Mucosa of rectum (tissue), 2 donors: ENCODE measurements around the gene SLC52A3.
"Not testable (repeated sequence)": the region's sequence is repeated elsewhere in the genome, so short reads cannot be mapped to it uniquely, and the experiment has no call there.

Source experiments
- H3K27ac ChIP-seq, 2 donors: one replicate each; pipeline ENCODE4 v1.7.0; 2013; ENCODE audit warnings: inconsistent platforms in 2 of 2, low read depth in 2 of 2, low read length in 2 of 2
- H3K27me3 ChIP-seq, 2 donors: one replicate each; pipeline ENCODE4 v1.7.0; 2013; ENCODE audit warnings: low read length in 2 of 2; ENCODE audit not compliant: control insufficient read depth in 2 of 2, insufficient read depth in 2 of 2
- H3K36me3 ChIP-seq, 2 donors: one replicate each; pipeline ENCODE4 v1.7.0; 2013; ENCODE audit warnings: low read length in 2 of 2; ENCODE audit not compliant: control insufficient read depth in 2 of 2, insufficient read depth in 2 of 2
- H3K4me1 ChIP-seq, 2 donors: one replicate each; pipeline ENCODE4 v1.7.0; 2013; ENCODE audit warnings: low read length in 2 of 2, mild to moderate bottlenecking in 1 of 2; ENCODE audit not compliant: control insufficient read depth in 2 of 2, insufficient read depth in 2 of 2
- H3K4me3 ChIP-seq, 2 donors: one replicate each; pipeline ENCODE4 v1.7.0; 2013; ENCODE audit warnings: low read length in 2 of 2
- H3K9ac ChIP-seq, 2 donors: one replicate each; pipeline ENCODE4 v1.7.0; 2013; ENCODE audit warnings: low read length in 2 of 2, low read depth in 1 of 2, mild to moderate bottlenecking in 1 of 2
- H3K9me3 ChIP-seq, 2 donors: one replicate each; pipeline ENCODE4 v1.7.0; 2013; ENCODE audit warnings: low read length in 2 of 2; ENCODE audit not compliant: control insufficient read depth in 2 of 2
- donor health status: healthy.
- donor health status: Normal muscosa, but diverticular disease.

Gene SLC52A3

DNA sequence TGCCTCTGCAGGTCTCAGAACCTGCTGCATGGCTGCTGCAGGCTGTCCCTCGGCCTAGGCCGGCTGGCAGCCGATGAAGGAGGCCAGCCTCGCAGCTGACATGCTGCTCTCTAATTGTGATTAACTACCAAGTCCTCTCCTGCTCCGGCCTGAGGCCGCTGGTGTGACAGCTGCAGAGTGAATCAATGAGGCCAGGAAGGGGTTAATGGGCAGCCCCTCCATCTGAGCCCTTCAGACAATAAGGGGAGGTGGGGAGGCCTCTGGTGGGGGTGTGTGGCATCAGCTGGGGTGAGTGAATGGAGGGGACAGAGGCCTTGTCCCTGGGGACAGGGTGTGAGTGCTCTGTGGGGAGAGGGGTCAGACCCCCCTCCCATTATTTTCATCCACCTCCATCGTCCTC is 34.4 kb downstream of the SLC52A3 start:
- Histone ChIP-seq H3K4me1 (no peaks in the 10 kb centered on the region), H3K27me3 (peaks cover 7 to 9% of the 10 kb centered on the region in 2 donors), H3K27ac (no peak overlapping the region), H3K9ac (no peak overlapping the region), H3K4me3 (no peak overlapping the region), H3K9me3 (no peaks in the 10 kb centered on the region), H3K36me3 (no peaks in the 10 kb centered on the region)

DNA sequence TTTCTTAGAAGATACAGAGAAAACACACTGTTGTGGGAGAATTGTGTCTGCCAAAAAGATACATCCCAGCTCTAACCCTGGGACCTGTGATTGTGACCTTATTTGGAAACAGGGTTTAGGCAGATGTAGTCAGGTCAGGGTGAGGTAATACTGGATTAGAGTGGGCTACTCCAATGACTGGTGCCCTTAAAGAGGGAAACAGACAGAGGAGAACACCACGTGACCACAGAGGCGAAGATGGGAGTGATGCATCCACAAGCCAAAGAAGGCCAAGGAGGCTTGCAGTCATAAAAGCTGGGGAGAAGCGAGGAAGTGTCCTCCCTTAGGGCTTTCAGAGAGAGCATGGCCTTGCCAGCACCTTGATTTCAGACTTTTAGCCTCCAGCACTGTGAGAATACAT is 35.6 kb downstream of the SLC52A3 start:
- Histone ChIP-seq H3K27ac (no peak overlapping the region), H3K9me3 (no peaks in the 10 kb centered on the region), H3K4me1 (peaks cover 0 to 3% of the 10 kb centered on the region in 2 donors), H3K36me3 (no peaks in the 10 kb centered on the region), H3K4me3 (no peak overlapping the region), H3K9ac (no peak overlapping the region), H3K27me3 (peaks cover 11 to 15% of the 10 kb centered on the region in 2 donors)

DNA sequence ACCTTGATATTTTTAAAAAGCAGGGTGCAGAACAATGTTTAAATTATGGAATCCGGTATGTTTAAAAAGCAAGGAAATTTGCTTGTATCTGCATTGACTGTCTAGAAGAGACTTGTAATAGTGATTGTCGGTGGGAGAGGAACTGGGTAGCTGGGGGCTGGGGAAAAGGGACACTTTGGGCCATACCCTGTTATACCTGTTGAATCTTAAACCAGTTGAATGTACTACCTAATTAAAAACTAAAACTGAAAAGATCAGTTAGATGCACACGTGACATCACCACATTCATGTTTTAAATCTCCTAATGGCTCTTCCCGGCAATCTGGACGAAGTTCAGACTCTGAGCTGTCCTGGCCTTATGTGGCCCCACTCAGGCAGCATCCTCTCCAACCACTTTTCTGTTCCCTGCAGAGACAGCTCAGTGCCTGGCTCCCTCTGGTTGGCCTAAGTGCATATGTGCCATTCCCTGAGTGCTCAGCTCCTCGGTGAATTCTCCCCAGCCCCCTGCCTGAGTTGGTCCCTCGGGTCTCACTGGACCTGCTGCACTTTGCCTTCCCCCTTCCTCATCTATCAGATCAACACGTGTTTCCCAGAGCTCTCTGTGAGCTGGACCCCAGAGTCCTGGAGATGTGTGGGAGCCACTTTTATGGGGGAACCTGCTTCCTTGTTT is 36.3 kb downstream of the SLC52A3 start:
- Histone ChIP-seq H3K36me3 (no peaks in the 10 kb centered on the region), H3K27ac (no peak overlapping the region), H3K4me3 (no peak overlapping the region), H3K9me3 (no peaks in the 10 kb centered on the region), H3K9ac (no peak overlapping the region), H3K4me1 (peaks cover 0 to 3% of the 10 kb centered on the region in 2 donors), H3K27me3 (peaks cover 13 to 15% of the 10 kb centered on the region in 2 donors)

DNA sequence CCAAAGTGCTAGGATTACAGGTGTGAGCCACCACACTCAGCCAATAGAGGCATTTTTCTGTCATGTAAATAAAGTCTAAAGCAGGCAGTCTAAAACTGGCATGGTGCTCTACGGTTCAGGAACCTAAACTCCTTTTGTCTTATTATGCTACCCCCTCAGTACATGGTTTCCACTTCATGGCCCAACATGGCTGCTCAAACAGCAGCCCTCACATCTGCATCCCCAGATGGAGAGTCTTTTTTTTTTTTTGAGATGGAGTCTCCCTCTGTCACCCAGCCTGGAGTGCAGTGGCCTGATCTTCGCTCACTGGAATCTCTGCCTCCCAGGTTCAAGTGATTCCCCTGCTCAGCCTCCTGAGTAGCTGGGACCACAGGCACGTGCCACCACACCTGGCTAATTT is 38.3 kb downstream of the SLC52A3 start:
- Histone ChIP-seq H3K27me3 (peaks cover 22 to 25% of the 10 kb centered on the region in 2 donors), H3K4me3 (no peak overlapping the region), H3K4me1 (peaks cover 0 to 3% of the 10 kb centered on the region in 2 donors), H3K36me3 (no peaks in the 10 kb centered on the region), H3K9ac (no peak overlapping the region), H3K9me3 (no peaks in the 10 kb centered on the region), H3K27ac (no peak overlapping the region)

DNA sequence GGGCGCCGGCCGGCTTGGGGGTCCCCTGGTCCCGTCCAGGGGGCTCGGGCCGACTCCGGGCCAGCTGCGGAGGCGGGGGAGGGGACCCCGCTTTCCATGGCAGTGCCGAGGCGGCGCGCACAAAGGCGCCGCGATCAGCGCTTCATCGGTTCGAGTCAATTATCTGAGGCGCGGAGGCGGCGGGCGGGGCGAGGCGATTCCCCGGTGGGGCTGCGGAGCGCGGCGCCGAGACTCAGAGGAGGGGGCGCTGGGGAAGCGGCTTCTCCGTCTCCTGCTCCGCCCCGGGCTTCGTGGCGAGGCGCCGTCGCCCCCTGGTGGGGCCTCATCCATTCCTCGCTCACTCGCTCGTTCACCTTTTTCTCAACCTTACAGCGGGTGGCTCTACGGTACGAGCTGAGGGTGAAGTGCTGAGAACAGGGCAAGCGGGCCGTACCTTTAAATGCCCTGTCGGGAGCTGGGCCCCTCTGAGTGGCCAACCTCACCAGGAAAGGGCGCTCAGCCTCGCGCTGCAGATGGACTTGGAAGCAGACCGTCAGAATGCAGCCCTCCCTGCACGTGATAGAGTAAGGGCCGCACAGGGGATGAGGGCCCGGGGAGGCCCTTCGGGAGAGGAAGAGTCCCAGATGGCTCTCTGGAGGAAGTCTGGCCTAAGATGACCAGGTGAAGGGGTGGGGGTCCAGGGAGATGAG is 39.9 kb downstream of the SLC52A3 start:
- H3K27ac ChIP-seq: no peak overlapping the region
- no peak overlapping the region for H3K9ac ChIP-seq
- H3K27me3 ChIP-seq: peaks cover 24 to 25% of the 10 kb centered on the region in 2 donors
- H3K4me1 ChIP-seq: peaks cover 0 to 3% of the 10 kb centered on the region in 2 donors
- no peak overlapping the region for H3K4me3 ChIP-seq
- H3K36me3 ChIP-seq: no peaks in the 10 kb centered on the region
- H3K9me3 ChIP-seq: no peaks in the 10 kb centered on the region

DNA sequence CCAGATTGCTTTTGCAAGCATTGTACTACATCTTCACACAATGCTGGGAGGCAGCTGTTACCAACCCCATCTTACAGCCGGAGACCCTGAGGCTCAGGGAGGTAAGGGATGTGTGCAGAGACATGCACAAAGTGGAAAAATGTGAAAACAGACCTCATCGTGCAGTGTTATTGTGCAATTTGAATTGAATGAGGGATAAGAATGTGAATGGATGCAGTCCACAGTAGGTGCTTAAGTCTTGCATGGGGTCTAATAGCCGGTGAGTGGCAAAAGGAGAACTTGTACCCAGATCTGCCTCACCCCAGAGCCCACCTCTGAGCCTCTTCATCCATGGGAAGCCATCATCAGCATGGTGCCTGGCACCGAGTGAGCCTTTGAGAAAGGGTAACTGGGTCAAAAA is 42.1 kb downstream of the SLC52A3 start:
- peaks cover 25 to 27% of the 10 kb centered on the region in 2 donors for H3K27me3 ChIP-seq
- no peak overlapping the region for H3K4me3 ChIP-seq
- H3K27ac ChIP-seq: no peak overlapping the region
- H3K36me3 ChIP-seq: no peaks in the 10 kb centered on the region
- peaks cover 0 to 3% of the 10 kb centered on the region in 2 donors for H3K4me1 ChIP-seq
- no peak overlapping the region for H3K9ac ChIP-seq
- no peaks in the 10 kb centered on the region for H3K9me3 ChIP-seq

DNA sequence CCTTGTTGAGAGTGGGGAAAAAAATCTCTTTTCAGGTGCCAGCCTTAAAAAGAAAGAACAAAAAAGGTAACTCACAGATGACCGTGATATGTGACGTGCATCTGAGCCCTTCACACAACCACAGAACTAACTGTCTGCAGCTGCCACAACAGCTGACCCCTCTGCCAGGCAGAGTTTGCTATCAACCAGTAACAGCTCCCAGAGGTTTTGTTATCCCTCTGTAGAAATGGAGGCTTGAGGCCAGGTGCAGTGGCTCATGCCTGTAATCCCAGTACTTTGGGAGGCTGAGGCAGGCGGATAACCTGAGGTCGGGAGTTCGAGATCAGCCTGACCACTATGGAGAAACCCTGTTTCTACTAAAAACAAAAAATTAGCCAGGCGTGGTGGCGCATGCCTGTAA is 42.8 kb downstream of the SLC52A3 start:
- no peaks in the 10 kb centered on the region for H3K9me3 ChIP-seq
- H3K36me3 ChIP-seq: no peaks in the 10 kb centered on the region
- H3K4me3 ChIP-seq: no peak overlapping the region
- peaks cover 25 to 27% of the 10 kb centered on the region in 2 donors for H3K27me3 ChIP-seq
- no peak overlapping the region for H3K27ac ChIP-seq
- peaks cover 0 to 3% of the 10 kb centered on the region in 2 donors for H3K4me1 ChIP-seq
- H3K9ac ChIP-seq: no peak overlapping the region

DNA sequence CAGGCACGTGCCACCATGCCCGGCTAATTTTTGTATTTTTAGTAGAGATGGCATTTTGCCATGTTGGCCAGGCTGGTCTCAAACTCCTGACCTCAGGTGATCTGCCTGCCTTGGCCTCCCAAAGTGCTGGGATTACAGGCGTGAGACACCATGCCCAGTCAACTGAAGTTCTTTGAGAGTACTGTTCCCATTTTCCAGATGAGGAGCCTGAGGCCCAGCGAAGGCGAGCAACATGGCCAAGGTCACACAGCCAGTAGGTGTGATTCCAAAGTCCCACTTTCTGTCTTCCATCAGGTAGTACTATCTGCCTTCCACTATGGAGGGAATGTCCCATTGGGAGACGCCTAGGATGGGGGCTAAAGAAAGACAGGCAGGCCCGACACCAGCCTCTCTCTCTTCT is 43.5 kb downstream of the SLC52A3 start:
- peaks cover 25 to 27% of the 10 kb centered on the region in 2 donors for H3K27me3 ChIP-seq

DNA sequence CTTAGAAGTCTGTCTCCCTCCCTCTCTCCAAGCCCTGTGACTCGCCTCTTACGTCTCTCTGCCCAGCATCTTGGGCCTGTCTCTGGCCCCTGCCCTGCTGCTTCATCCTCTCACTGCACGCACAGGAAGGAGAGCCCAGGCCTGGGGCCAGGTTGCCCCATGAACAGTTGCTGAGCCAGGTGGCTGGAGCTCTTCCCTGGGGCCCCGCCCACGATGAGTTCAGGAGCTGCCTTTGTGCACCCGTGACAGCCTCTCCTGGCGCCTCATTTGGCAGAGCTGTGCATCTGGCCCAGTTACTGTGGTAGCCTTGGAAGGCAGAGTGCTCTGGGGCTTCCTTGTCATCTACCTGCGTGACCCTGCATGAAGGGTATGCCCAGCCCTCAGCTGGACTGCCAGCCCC is 44.5 kb downstream of the SLC52A3 start:
- Histone ChIP-seq H3K4me3 (no peak overlapping the region), H3K9ac (no peak overlapping the region), H3K9me3 (no peaks in the 10 kb centered on the region), H3K4me1 (peaks cover 0 to 3% of the 10 kb centered on the region in 2 donors), H3K36me3 (no peaks in the 10 kb centered on the region), H3K27me3 (peaks cover 18 to 24% of the 10 kb centered on the region in 2 donors), H3K27ac (no peak overlapping the region)

More for the DNA sequence above, 43.5 kb downstream of the SLC52A3 start:
- H3K9me3 ChIP-seq, H3K9ac ChIP-seq, H3K27ac ChIP-seq, H3K4me3 ChIP-seq, H3K4me1 ChIP-seq, H3K36me3 ChIP-seq: not testable (repeated sequence)

DNA sequence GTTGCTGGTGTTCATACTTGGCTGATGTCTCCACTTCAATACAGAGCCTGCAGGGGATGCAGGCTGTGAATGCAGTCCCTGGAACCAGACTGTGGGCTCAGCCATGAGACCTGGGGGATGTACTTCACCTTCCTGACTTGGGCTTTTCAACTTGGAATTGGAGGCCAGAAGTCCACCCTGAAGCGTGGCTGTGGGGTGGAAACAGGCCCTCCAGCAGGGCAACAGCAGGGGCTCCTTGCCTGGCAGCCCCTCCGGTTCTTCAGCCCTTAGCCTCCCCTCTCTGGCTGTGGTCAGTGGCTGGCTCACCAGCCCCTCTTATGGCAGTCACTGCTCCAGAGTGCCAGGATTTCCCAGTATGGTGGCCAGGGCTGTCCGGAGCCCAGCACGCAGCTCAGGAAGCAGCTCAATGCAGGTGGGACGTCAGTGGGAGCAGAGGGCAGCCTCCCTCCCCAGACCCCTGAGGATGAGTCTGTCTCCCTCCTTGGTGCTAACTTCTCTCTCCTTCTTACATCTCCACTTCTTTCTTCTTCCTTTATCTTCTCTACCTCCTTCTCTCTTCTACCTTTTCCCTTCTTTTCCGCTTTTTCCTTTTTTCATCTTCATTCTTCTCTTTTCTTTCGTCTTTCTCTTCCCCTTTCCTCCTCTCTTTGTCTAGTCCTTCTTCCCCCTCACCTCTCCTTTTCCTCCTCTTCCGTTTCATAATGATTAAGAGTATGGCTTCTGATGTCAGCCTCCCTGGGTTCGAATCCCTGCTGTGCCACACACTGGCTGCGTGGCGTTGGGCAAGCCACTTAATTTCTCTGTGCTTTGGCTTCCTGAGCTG is 45.3 kb downstream of the SLC52A3 start:
- Histone ChIP-seq H3K4me3 (no peak overlapping the region), H3K4me1 (no peaks in the 10 kb centered on the region), H3K27ac (no peak overlapping the region), H3K36me3 (no peaks in the 10 kb centered on the region), H3K27me3 (peaks cover 13 to 20% of the 10 kb centered on the region in 2 donors), H3K9me3 (no peaks in the 10 kb centered on the region), H3K9ac (no peak overlapping the region)
